T follicular helper cell (primary cell): ENCODE data around the gene WDR37.

Experiments used
- DNase-seq: peaks from one replicate; pipeline ENCODE4 v3.0.0-alpha.2; 2020; ENCODE audit warnings: low read depth

WDR37 gene

DNA sequence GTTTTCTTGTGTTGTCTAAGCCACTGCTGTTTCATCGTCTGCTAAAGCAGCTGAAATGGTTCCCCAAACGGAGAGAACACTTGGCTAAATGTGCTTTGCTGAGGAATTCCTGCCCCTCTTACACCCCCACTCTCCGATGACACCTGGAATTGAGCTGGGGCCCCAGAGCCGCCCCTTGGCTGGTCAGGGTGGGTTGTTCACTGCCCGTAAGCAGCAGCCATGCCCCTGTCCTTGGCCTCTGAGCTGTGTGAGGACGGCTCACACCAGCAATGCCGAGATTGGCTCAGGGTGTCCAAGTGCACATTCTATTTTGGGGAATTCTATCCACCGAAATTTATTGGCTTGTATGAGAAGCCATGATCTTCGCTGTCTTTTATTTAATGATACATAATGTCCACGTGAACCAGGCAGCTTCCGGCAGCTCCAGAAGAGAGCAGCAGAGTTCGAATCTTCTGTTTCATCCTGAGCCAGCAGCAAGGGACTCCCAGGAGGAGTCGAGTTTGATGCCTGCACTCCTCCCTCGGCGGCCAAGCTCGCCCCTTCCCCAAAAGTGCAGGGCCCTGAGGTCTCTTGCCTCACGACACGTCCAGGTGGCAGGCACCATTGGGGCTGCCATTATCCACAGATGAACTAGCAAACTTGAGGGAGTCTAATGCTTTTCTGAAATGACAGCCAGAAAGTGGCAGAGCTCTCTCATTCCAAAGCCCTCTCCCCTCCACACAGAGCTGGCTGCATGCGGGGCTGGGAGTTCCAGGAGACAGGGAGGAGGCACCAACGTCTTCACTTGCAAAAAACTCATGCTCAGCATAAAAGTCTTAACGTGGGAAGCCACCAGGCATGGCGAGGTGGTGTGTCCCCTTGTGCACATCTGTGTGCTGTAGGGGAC, 114.0 kb downstream of the WDR37 start:
- DNase-seq, result no peak

DNA sequence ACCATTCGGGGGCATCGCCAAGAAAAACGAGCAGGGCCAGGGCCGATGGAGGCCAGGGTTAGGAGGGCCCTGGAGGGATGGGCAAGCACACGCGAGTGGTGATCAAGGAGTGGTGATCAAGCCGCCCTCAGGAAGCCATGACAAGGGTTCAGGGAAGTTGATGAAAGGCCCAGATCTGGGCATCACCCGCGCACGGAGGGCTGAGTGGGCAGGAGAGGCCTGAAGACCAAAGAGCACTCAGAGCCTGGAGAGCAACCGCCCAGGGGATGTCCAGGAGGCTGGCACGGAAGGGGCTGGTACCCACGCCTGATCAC, 114.6 kb downstream of the WDR37 start:
- no peak for DNase-seq

DNA sequence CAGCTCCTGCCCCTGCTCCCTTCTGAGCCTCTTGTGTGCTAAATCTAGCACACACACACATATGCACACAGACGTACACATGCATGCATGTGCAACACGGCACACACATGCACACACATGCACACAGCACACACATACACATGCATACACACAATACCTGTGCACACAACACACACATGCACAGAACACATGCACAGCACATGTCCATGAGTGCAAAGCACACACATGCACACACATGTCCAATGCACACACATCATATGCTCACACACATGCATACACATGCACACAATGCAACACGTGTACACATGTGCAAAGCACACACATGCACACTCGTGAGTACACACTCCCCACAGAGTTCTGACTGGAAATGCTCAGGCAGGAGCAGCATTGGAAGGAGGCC, 115.0 kb downstream of the WDR37 start:
- DNase-seq, result no peak

DNA sequence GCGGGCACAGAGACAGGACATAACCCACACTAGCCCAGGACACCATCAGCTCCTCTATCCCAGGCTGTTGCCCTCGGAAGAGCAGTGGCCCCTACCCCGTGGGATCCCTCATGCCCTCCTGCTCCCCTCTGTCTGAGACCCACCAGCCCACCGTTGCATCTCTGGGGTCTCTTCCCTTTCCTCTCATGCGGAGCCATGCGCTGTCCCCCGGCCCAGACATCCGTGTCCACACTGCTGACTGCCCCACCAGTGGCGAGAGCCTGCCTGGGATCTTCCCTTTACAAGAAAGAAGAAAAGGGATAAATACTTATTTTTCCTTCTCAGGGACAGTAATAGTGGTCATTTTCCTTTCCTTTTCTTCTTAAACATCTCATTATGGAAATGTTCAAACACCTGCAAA, 115.4 kb downstream of the WDR37 start:
- DNase-seq, result no peak

DNA sequence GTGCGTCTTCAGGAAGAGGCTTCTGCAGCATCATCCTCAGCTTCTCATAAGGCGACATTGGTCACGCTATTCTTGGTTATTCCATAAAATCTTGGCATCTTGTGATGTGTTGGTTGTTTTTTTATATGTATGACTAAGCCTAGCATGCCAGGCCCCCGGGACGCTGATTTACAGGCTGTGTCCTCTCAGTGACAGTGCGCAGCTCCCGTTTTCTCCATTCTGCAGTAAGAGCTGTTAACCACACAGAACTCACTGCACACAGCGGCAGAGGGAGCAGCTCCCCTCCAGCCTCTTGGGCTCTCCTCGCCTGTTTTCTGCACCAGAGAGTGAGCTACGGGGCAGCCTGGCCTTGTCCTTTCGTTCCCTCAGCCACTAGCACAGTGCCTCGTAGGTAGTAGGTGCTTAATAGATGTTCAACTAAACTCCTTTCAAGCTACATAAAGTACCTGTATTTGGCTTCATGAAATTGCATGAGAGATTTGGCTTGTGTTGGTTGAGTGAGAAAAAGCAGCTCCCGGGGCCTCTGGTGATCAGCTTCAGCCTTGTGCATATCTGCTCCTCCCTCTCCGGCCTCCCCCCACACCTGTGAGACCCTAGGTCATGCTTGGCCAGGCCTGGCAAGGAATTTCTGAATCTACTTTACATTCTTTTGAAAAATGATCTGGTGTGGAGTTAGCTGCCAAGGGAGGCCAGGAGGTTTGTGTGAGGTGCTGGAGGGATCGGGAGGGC, 116.2 kb downstream of the WDR37 start:
- DNase-seq, result no peak

DNA sequence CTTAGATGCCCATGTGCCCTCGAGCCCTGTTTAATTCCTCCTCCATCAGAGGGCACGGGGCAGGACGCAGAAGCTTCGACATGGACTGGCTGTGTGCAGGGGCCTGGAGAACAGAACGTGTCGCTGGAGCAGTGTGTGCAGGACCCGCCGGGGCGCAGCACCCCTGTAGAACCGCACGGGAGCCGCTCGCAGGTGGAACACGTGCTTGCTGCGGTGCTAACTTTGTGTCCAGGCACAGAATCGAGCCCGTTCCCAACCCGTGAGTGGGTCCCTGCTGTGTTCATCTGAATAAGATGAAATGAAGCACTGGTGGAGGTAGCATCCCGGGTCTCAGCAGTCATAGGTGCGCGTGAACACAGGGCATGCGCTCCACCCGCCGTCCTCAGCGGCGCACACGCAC, 116.9 kb downstream of the WDR37 start:
- no peak for DNase-seq

DNA sequence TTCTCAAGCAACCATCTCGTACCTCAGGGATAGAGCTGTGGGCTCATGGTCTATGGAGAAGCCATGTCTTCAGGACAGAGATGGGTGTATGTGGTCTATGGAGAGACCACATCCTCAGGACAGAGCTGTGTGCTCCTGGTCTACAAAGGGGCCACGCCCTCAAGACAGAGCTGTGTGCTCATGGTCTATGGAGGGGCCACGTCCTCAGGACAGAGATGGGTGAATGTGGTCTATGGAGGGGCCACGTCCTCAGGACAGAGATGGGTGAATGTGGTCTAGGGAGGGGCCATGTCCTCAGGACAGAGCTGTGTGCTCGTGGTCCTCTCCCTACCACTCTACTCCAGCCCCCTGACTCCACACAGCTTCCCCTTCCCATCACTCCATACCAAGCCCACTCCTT, 117.8 kb downstream of the WDR37 start:
- no peak for DNase-seq

DNA sequence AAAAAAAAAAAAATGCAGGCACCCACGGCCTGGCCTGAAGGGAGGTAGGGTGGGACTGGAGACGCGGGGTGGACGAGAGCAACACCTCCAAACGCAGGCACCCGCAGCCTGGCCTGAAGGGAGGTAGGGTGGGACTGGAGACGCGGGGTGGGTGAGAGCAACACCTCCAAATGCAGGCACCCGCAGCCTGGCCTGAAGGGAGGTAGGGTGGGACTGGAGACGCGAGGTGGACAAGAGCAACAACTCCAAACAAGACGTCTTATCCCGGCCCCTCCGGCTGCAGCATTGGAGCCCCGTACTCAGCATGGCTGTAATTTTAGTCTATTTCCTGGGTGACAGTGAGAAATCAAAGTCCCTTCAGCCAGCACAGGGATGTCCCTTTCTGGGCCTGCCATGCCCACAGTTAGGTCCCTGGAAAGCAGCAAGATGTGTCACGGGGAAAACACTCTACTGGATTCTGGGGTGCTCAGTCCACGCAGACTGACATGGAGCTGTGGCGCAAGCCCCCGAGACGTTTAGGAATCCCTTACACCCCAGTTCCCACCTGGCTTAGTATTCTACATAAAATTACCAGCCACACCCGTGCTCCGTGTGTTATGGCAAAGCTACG, 119.9 kb downstream of the WDR37 start:
- no peak for DNase-seq

DNA sequence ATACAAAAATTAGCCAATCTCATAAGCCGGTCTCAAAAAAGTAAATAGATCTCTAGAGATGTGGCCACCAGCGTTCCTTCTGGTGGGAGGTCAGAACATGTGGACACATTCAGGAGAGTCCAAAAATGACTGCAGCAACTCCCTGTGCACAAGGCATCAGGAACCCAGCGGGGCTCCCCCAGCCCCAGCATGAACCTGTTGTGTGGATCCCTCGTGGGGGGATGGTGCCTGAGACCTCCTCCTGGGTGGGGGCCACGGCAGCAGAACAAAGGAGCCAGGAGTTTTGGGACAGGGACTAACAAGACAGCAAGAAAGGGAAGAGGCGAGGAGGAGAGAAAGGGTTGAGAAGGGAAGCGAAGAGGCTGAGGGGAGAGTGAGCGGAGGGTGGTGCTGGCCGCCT, 121.8 kb downstream of the WDR37 start:
- DNase-seq, result no peak

DNA sequence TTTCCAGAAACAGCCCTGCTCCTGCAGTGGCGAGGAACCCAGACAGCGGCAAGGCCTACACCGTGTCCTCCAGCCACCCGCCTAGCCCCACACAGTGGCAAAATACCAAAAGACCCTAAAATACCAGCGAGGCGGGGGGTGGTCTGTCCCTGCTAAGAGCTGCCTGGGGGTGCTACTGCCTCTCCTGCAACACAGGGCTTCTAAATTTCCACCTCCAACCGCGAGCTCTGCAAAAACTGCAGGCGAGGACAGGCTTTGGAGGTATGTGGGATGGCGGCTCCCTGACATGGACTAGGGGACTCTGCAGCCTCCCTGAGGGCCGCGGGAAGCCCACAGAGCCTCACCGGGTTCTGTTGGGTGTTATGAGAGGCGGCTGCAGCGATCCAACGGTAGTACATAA, 122.3 kb downstream of the WDR37 start:
- DNase-seq, result no peak

DNA sequence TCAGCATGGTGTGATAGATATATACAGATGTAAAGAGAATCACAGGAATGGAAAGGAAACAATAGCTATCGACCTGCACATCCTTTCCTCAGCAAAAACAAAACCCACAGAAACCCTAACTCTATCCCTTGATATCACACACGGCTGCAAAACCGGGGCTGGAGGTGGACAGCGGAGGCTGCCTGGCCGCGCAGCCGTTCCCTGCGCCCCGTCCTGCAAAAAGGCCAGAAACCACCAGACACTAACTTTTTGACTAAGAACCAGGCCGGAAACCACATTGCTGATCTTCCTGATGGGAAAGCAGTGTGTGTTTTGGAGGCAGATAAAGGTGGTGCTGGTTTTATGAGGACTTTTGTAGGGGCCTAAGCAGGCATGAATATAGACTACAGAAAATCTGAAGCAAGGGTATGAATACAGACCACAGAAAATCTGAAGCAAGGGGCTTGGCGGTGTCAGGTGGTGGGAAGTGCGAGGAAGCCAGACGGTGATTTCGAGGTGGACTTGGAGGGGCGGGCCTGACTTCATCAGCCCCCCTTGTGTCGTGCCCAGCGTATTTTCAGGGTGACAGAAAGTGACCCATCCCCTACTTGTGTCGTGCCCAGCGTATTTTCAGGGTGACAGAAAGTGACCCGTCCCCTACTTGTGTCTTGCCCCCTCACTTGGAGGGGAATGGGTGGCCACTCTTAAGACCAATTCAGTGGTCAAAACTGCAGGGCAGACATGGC, 123.3 kb downstream of the WDR37 start:
- no peak for DNase-seq

DNA sequence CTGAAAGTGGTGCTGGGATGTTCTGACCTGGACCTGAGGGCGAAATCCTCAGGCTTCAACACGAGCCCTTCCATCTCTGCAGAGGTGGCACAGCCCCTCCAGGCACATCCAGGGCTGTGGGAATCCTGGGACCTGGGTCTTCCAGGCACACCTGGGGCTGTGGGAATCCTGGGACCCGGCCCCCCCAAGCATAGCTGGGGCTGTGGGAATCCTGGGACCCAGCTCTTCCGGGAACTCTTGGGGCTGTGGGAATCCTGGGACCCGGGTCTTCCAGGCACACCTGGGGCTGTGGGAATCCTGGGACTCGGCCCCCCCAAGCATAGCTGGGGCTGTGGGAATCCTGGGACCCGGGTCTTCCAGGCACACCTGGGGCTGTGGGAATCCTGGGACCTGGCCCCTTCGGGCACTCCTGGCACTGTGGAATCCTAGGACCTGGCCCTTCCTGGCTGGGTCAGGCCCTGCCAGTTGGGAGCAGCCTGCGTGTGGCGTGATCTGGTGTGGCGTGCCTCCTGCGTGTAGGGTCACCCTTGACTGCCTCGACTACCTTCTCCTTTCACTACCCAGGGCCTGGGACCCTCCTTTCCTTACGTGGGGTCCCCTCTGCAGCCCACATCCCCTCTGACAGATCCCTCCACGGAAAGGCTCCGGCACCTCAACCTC, 124.0 kb downstream of the WDR37 start:
- no peak for DNase-seq

DNA sequence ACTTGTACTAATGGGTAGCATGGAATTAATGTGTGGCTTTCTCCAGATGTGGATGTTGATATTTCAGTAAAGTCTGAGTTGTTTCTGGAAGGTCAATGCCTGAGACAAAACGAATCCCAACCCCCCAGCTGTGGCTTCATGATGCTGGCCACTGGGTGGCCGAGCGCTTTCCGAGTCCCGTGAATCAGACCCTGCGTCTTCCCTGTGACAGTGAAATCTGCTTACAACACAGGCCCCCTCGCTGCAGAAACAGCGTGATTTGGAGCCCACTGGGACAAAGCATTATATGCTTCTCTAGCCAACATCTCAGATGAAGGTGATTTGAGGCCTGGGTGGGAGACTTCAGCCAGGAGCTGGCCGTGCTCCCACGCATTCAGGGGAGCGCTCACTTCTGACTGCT, 124.7 kb downstream of the WDR37 start:
- DNase-seq, result no peak
